MV-4-11 (cell line): ENCODE results near the gene ADAM15.
A peak's percentile ranks its signal among the peaks of the same experiment; 100 is the strongest.

Experiments
- DNase-seq: peaks from one replicate; lab custom pipeline; 2025; lab: John Stamatoyannopoulos, UW

The ADAM15 gene

DNA sequence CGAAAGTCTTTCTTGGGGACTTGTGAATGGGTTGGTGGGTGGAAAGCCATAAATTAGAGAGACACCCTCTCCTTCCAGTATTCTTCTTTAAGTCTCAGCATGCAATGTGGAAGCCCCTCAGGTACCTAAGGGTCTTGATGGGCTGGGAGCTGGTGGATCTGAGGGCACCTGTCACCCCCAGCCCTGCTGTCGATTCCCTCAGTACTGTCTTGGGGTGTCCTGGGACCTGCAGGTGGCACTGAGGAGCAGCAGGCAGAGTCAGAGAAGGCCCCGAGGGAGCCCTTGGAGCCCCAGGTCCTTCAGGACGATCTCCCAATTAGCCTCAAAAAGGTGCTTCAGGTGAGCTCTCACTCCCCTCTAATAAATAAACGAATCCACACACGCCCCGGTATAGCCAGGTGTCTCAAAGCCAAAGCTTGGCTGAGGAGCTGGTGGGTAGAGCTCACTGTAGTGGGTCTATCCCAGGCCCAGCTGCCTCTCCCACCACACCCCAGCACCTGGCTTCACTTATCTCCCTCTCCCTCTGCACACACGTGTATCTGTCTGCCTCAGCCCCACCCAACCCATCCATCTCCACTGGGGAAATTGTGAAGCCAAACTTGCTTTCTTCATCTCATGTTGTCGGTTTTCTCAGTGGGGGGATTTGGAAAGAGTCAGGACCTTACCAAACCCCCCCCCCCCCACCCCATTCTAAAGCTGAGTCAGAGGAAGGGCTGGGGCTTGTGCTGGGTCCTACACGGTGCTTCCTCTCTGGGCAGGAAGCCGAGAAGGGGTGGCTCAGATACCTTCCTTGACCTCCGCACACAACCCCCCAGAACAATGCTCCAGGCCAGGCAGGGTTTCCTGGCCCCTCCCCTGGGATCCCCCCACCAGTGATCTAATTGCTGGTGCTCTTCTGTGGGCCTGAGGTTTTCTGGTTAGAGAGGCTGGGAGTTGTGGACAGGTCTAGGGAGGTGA, 1.6 kb downstream of the ADAM15 start:
- no peak for DNase-seq

DNA sequence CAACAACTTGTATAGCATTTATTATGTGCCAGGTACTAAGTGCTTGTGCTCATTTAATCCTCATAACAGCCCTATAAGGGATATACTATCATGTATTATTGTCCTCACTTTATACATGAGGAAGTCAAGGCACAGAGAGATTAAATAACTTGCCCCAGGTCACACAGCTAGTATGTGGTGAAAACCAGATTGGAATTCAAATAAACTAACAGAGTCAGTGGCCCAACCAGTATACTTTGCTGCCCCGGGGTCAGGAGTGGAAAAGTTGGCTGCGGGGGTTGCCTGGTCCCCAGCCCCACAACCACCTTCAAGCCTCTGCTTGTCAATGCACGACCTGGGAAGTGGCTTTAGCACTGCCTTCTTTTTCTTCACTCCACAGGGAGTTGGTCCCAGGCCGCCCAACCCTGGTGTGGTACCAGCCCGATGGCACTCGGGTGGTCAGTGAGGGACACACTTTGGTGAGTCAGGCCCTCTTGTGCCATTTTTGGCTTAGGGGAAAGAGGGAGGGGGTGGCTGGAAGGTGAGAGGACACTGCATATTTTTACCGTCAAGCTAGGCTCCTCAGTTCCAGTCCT, 2.5 kb downstream of the ADAM15 start:
- DNase-seq = no peak

GRCh38 chr1:155057104-155057503, 6.0 kb downstream of the ADAM15 start:
- DNase-seq = no peak

GRCh38 chr1:155057788-155058211, 6.7 kb downstream of the ADAM15 start:
- DNase-seq = no peak

- DNase-seq = no peak
Observed at GRCh38 chr1:155060736-155061135, 9.6 kb downstream of the ADAM15 start.

- peak; percentile 69 for DNase-seq
Observed at GRCh38 chr1:155061381-155062150, 10.4 kb downstream of the ADAM15 start.

DNA sequence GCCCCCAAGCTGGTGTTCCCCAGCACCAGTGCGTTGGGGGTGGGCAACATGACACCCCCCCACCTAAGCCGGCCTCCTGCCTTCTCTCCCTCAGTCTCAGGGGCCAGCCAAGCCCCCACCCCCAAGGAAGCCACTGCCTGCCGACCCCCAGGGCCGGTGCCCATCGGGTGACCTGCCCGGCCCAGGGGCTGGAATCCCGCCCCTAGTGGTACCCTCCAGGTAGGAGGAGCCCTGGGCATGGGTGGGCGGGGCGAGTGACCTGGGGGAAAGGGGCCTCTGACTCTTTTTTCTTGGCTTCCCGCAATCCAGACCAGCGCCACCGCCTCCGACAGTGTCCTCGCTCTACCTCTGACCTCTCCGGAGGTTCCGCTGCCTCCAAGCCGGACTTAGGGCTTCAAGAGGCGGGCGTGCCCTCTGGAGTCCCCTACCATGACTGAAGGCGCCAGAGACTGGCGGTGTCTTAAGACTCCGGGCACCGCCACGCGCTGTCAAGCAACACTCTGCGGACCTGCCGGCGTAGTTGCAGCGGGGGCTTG, 11.1 kb downstream of the ADAM15 start:
- no peak for DNase-seq

DNA sequence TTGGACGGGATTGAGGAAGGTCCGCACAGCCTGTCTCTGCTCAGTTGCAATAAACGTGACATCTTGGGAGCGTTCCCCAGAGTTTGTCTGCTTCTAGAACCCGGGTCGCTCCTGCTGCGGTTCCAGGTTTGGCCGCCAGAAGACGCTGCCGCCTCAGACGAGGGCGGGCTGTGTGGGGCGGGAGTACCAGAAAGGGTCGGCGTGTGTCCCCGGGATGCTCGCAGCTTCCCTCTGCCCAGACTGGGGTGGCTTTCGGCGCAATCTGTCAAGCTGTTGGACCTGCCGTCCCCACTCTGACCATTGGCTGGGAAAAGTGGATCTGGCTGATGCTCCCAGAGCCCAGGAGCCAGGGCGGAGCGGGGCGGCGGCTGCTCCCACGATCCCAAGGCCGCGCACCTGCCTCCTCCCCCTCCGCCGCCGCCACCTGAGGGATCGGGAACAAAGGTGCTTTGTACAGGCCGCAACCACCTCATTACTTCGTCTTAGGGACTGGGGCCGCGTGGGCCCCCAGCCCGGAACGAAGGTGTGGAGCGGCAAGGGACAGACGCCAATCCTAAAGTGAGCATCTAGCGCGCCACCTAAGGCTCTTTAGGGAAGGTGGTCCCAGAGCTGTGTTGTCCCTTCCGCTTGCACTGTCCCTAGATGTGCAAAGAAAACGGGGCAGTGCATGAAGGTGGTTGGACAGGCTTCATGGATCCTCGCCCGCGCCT, 11.7 kb downstream of the ADAM15 start:
- peak; percentile 30 for DNase-seq

GRCh38 chr1:155063550-155064110, 12.5 kb downstream of the ADAM15 start, which contains the start of gene EFNA4:
Gene EFNA4, plus strand, starts transcription at chr1:155063740. Its CDS starts 84 bp downstream, at chr1:155063824.
- peak; percentile 80 for DNase-seq

- no peak for DNase-seq
Observed at GRCh38 chr1:155064111-155064831, 13.2 kb downstream of the ADAM15 start.

GRCh38 chr1:155064832-155065429, 13.8 kb downstream of the ADAM15 start:
- DNase-seq = no peak

- no peak for DNase-seq
Observed at GRCh38 chr1:155066777-155067176, 15.7 kb downstream of the ADAM15 start.

DNA sequence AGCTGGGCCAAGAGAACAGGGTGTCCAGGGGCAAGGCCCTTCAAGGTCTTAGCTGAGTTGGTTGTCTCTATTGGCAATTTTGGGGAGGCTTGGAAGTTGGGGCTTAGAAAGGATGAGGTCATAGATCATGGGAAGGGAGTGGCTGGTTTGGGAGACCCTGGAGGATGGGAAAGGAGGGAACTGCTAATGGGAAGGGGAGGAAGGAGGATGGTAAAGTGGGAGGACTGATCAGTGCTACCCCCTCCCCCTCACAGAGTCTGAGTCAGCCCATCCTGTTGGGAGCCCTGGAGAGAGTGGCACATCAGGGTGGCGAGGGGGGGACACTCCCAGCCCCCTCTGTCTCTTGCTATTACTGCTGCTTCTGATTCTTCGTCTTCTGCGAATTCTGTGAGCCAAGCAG, 17.5 kb downstream of the ADAM15 start:
- no peak for DNase-seq

GRCh38 chr1:155069551-155070157, 18.5 kb downstream of the ADAM15 start:
- DNase-seq = no peak

GRCh38 chr1:155070158-155070621, 19.1 kb downstream of the ADAM15 start:
- DNase-seq = no peak

GRCh38 chr1:155070721-155071569, 19.8 kb downstream of the ADAM15 start:
- peak; percentile 71 for DNase-seq

- DNase-seq = peak; percentile 44
Observed at GRCh38 chr1:155071701-155072100, 20.6 kb downstream of the ADAM15 start.

DNA sequence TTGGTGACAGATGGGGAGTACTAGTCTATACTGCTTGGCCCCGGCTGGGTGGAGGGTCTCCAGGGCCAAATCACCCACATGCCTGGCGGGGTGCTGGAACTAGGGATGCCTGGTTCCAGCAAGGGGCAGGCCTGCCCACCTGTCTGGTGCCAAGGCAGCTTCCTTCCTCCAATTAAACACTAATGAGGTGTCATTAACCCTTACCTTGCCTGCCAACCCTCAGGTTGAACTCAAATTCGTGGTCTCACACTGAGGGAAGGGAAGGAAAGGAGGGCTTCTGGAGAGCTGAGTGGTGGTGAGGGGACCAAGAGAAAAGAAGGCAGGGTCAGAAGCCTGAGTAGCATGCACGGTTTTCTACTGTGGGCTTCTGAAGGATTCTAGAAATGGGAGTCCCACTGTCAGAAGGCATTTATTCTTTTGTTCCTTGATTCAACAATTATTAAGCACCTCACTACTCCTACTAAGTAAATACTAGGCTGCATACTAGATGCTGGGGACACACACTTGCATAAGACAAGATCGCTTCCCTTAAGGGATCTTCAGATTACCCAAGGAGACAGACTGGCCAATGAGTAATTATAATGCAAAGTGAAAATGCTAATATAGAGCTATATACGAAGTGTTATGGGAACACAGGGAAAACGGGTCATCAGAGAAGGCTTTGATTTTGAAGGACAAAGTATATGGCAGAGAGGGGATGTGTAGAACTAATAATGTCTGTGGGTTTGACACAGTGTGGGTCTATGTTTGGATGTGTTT, 21.6 kb downstream of the ADAM15 start:
- no peak for DNase-seq
